Measurements from ENCODE around the gene IRF2BP2.
"Not testable (repeated sequence)": the region's sequence is repeated elsewhere in the genome, so short reads cannot be mapped to it uniquely, and the experiment has no call there.

IRF2BP2 gene

GRCh38 chr1:234644928-234645327 lies 35.0 kb upstream of the IRF2BP2 start:
- H3K4me3 ChIP-seq (replicated peaks; ENCODE audit: low read depth, low read length) = no peak overlapping the region
- no peak for TF ChIP-seq CTCF (IDR thresholded peaks at IDR 0.05; ENCODE audit: low read length, missing control alignments)

DNA sequence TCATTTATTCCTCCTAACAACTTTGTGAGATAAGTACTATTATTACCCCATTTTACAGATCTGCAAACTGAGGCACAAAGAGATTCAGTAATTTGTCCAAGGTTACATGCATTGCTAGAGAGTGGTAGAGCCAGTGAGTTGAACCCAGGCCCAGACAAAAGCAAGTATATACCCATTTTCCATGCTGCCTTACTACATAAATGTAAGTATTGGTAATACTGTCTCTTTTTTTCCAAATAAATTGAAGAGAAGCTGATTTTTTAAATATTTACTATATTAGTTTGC lies 33.8 kb upstream of the IRF2BP2 start:
- DNase-seq (ENCODE audit: low read depth) = no peak
- TF ChIP-seq CTCF (IDR thresholded peaks at IDR 0.05; ENCODE audit: low read length, missing control alignments) = no peak
- no peak overlapping the region for H3K4me3 ChIP-seq (replicated peaks; ENCODE audit: low read depth, low read length)

More at GRCh38 chr1:234644928-234645327, 35.0 kb upstream of the IRF2BP2 start:
- no peak for DNase-seq (ENCODE audit: low read depth)

- DNase-seq (ENCODE audit: low read depth) = no peak
- TF ChIP-seq CTCF (IDR thresholded peaks at IDR 0.05; ENCODE audit: low read length, missing control alignments) = no peak
- no peak overlapping the region for H3K4me3 ChIP-seq (replicated peaks; ENCODE audit: low read depth, low read length)
These were observed 33.3 kb upstream of the IRF2BP2 start for GRCh38 chr1:234643111-234643849.

DNA sequence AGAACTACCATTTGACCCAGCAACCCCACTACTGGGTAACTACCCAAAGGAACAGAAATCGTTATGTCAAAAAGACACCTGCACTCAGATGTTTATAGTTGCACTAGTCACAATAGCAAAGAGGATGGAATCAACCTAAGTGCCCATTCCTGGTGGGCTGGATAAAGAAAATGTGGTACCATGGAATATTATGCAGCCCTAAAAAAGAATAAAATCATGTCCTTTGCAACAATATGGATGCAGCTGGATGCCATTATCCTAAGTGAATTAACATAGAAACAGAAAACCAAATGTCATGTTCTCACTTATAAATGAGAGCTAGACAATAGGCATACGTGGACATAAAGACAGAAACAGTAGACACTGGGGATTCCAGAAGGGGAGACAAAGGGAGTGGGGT lies 32.5 kb upstream of the IRF2BP2 start:
- no peak for DNase-seq (ENCODE audit: low read depth)
- H3K4me3 ChIP-seq (replicated peaks; ENCODE audit: low read depth, low read length) = no peak overlapping the region
- TF ChIP-seq CTCF (IDR thresholded peaks at IDR 0.05; ENCODE audit: low read length, missing control alignments) = no peak

DNA sequence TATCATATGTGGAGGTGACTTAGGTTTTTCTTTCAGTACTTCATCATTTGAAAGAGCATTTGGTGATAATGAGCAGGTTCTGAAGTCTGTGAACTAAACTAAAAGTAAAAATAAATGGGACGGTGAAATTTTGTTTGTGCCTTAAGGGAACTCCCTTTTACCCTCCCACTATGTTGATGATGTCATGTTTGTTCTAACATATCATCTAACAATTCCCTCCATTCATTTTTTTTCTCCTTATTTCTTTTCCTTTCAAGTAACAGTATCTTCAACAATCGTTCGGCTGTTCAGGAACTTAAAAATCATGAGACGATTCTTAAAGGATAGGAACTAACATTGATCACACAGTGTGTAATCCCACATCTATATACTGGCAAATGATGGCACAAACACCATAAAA lies 30.0 kb upstream of the IRF2BP2 start:
- TF ChIP-seq CTCF (IDR thresholded peaks at IDR 0.05; ENCODE audit: low read length, missing control alignments) = no peak
- no peak for DNase-seq (ENCODE audit: low read depth)
- no peak overlapping the region for H3K4me3 ChIP-seq (replicated peaks; ENCODE audit: low read depth, low read length)

DNA sequence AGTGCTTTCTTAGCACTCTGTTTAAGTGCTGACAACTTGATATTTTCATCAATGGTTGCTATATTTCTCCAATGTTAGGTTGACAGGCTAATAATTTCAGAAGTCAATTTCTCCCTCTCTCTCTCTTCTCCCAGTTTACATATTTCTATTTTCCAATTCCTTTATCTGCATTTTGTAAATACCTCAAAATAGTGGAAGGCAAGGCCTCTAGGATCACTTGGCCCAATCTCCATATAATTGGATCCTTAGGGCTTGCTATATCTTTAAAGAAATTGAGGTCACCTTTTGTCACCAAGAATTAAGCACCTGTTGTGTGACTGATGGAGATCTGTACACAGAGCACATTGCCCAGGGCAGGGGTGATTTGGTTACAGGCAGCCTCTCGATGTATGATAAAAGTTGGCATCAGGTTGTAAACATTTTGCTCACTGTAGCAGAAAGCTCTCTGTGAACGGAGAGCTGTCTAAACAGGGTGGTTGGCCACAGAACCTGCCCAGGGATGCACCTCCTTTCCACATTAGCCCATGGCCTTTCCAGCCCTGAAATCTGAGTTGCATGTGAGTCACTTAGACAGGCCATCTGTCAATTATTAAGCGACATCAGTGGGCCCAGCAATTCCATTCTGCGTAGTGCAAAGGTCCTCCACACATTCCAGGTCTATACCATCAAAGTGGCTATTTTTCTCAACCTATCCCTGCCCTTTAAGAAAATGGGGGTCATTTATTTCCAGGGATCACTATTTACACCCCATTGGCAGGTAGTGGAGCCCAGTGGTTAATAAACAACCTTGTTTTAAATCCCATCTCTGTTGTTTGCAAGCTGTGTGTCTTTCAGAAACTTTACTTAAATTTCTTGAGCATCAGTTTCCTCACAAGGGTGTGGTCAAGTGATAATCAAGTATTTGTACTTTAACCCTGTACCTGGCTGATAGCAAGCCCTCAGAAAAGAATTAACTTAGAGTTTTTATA lies 29.1 kb upstream of the IRF2BP2 start:
- no peak overlapping the region for H3K4me3 ChIP-seq (replicated peaks; ENCODE audit: low read depth, low read length)
- TF ChIP-seq CTCF (IDR thresholded peaks at IDR 0.05; ENCODE audit: low read length, missing control alignments) = no peak
- no peak for DNase-seq (ENCODE audit: low read depth)

GRCh38 chr1:234634922-234635321 lies 24.9 kb upstream of the IRF2BP2 start:
- not testable (repeated sequence) for H3K4me3 ChIP-seq (replicated peaks; ENCODE audit: low read depth, low read length); DNase-seq (ENCODE audit: low read depth)
